ENCODE results near the gene CADM4. TPM values are rescaled to one million over a fixed set of nuclear protein-coding genes. Genes with fewer than 3 reads are reported as not detected.
A peak's percentile ranks its signal among the peaks of the same experiment; 100 is the strongest.

Gene CADM4
- total and polyA plus RNA-seq, 2 of the 8 experiments (the other 6 are each of a cell fraction or from before 2014, with no cell fraction given): 13.5 to 25.0 TPM

DNA sequence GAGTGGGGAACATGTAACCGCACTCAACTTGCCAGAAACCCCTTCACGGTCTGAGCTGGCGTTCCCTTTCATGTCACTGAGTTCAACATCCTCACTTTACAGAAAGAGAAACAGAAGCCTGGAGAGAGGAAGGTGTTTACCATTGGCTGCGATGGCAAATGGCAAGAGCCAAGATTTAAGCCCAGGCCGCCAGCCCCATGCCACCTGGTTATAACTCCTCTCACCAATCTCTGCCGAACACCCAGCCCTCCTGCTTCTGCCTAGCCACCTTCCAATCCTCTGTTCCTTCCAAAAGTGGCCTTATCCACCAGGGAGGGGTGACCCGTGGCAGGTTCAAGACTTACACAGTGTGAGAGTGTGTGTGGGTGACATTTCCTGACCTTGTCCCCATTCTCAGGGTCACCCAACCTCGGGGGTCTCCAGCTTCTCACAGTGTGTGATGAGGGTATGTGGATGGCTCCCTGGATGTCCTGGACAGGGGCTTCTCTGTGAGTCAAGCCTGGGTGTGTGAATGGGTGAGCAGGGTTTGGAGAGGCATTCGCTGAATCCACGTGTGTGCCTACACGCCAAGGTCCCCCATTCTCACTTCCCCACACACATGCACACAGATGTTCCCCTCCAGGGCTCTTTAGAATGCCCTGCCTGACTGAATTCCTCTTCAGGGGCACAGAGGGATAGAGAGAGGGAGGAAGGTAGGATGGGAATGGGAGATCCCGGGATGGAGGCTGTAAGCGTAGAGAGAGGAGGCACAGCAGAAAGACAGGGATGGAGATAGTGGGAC, 1.2 kb downstream of the CADM4 start:
- Histone ChIP-seq H3K18ac (ENCODE audit: extremely low read depth, low read length) (no peak overlapping the region), H3K27me3 (replicated peaks in 1 of 4; ENCODE audit: control insufficient read depth in 3 of 4, extremely low read depth in 1 of 4, insufficient read depth in 3 of 4, low read length in 3 of 4) (peaks cover 11 to 46% (median 31%) of the 10 kb centered on the region in 4 experiments), H3K9ac (replicated peaks in 1 of 4; ENCODE audit: extremely low read depth in 1 of 4, low read depth in 3 of 4, low read length in 3 of 4) (no peak overlapping the region; a peak in 1 of 7 replicates), H3K23ac (ENCODE audit: insufficient read length) (no peak overlapping the region), H2BK20ac (ENCODE audit: low read length) (no peak overlapping the region), H2AFZ (ENCODE audit: low read length) (no peak overlapping the region), H2AK5ac (ENCODE audit: low read depth, low read length) (no peak overlapping the region), H2BK5ac (ENCODE audit: low read depth, low read length) (no peak overlapping the region), H3K79me1 (ENCODE audit: low read depth, low read length) (peaks cover 2% of the 10 kb centered on the region; the same call in 1 of the 2 replicates), H2BK15ac (ENCODE audit: low read length) (no peak overlapping the region), H4K91ac (replicated peaks; ENCODE audit: insufficient read length, low read length) (no peak overlapping the region), H4K5ac (ENCODE audit: insufficient read length, low read depth, low read length) (no peak overlapping the region), H3K23me2 (ENCODE audit: low read depth, low read length) (peaks cover 20% of the 10 kb centered on the region), H2BK120ac (replicated peaks; ENCODE audit: low read depth, low read length) (no peak overlapping the region), H3K4ac (replicated peaks; ENCODE audit: insufficient read length, low read depth, low read length) (no peak overlapping the region), H3K79me2 (ENCODE audit: control insufficient read depth in 1 of 2, insufficient read depth in 2 of 2, low read length in 2 of 2) (no peaks in the 10 kb centered on the region), H3K9me3 (ENCODE audit: insufficient read depth in 2 of 2, low read depth in 1 of 2, low read length in 1 of 2) (no peaks in the 10 kb centered on the region), H3K27ac (ENCODE audit: low read depth, low read length) (no peak overlapping the region), H4K8ac (ENCODE audit: extremely low read depth, insufficient read depth, low read length) (no peak overlapping the region), H2BK12ac (ENCODE audit: low read depth, low read length) (no peak overlapping the region), H3K4me3 (ENCODE audit: extremely low read depth in 1 of 4, insufficient read depth in 2 of 4, low read depth in 3 of 4, low read length in 4 of 4) (peak overlapping the region; percentile 72 to 90 (median 80); a peak in 5 of 8 replicates), H3K36me3 (ENCODE audit: control insufficient read depth in 2 of 4, insufficient read depth in 4 of 4, low read length in 3 of 4) (no peaks in the 10 kb centered on the region), H3K4me2 (ENCODE audit: insufficient read depth in 1 of 2, low read depth in 2 of 2, low read length in 2 of 2) (peak overlapping the region; percentile 89 to 92), H3K56ac (replicated peaks; ENCODE audit: insufficient read length, low read depth, low read length) (no peak overlapping the region), H3K4me1 (replicated peaks in 1 of 4; ENCODE audit: control insufficient read depth in 3 of 4, insufficient read depth in 4 of 4, low read length in 3 of 4) (peaks cover 9 to 31% (median 20%) of the 10 kb centered on the region in 4 experiments), H4K20me1 (replicated peaks in 1 of 2; ENCODE audit: control insufficient read depth in 1 of 2, insufficient read depth in 2 of 2, low read length in 2 of 2) (peaks cover 0 to 3% of the 10 kb centered on the region in 2 experiments), H3K14ac (ENCODE audit: insufficient read length) (no peak overlapping the region)
- CTCF ChIA-PET (ENCODE audit: partially characterized antibody): interaction anchor here (1.3 to 1.4 kb wide), 2 partner anchors 25 to 44 kb away, joined by 3 to 4 read pairs; no protein-coding TSS in a partner anchor
- no peak for FAIRE-seq
- POLR2A ChIA-PET (ENCODE audit: partially characterized antibody): no interaction called here
- WGBS, 2 experiments (ENCODE audit: extremely low coverage in 1 of 2, insufficient coverage in 1 of 2, insufficient read length in 1 of 2, insufficient replicate concordance in 2 of 2, low coverage in 1 of 2, low lambda C conversion rate in 2 of 2, missing lambda C conversion rate in 1 of 2): 85% methylated on average over 13 of the region's 13 CpGs; no CpG with 5 or more reads in 1 of the 2 experiments
- TF ChIP-seq HDAC2 (IDR thresholded peaks at IDR 0.05; ENCODE audit: borderline replicate concordance in 1 of 2, low read depth in 2 of 2, low read length in 2 of 2) (no peak), SUZ12 (IDR thresholded peaks at IDR 0.05; ENCODE audit: low read length) (peak; percentile 38; the same call in 1 of the 2 replicates)
- DNase-seq (ENCODE audit: low read depth in 1 of 2, low spot score in 2 of 2): no peak
